ENCODE measurements around the gene LNPK.

DNA sequence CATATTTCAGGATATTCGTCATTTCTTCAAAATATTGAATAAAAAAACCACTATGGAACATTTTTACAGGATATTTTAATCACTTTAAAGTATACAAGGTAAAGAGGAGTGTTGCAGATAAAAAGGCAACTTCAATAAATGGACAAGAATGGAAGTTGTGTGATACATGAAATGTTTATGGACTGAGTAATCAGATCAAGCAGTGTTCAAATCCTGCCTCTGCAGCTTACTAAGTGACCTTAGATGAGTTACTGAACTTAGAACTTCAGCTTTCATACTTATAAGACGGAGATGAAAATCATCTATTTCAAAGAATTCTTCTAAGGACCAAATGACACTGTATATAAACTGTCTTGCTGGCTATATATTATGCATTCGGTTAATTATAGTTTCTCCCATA is 87.2 kb downstream of the LNPK start:
- TF ChIP-seq EP300 (IDR thresholded peaks at IDR 0.05; ENCODE audit: borderline replicate concordance) (no peak), ZBTB7A (IDR thresholded peaks at IDR 0.05; ENCODE audit: low read depth) (no peak), RAD21 (IDR thresholded peaks at IDR 0.05; ENCODE audit: low read depth) (no peak), YY1 (IDR thresholded peaks at IDR 0.05; ENCODE audit: low read depth) (no peak), TEAD4 (IDR thresholded peaks at IDR 0.05) (no peak), FOXM1 (IDR thresholded peaks at IDR 0.05; ENCODE audit: borderline replicate concordance, low read depth) (no peak), CREB1 (IDR thresholded peaks at IDR 0.05; ENCODE audit: low read depth) (no peak)
- TF ChIP-seq, protein P1, sequence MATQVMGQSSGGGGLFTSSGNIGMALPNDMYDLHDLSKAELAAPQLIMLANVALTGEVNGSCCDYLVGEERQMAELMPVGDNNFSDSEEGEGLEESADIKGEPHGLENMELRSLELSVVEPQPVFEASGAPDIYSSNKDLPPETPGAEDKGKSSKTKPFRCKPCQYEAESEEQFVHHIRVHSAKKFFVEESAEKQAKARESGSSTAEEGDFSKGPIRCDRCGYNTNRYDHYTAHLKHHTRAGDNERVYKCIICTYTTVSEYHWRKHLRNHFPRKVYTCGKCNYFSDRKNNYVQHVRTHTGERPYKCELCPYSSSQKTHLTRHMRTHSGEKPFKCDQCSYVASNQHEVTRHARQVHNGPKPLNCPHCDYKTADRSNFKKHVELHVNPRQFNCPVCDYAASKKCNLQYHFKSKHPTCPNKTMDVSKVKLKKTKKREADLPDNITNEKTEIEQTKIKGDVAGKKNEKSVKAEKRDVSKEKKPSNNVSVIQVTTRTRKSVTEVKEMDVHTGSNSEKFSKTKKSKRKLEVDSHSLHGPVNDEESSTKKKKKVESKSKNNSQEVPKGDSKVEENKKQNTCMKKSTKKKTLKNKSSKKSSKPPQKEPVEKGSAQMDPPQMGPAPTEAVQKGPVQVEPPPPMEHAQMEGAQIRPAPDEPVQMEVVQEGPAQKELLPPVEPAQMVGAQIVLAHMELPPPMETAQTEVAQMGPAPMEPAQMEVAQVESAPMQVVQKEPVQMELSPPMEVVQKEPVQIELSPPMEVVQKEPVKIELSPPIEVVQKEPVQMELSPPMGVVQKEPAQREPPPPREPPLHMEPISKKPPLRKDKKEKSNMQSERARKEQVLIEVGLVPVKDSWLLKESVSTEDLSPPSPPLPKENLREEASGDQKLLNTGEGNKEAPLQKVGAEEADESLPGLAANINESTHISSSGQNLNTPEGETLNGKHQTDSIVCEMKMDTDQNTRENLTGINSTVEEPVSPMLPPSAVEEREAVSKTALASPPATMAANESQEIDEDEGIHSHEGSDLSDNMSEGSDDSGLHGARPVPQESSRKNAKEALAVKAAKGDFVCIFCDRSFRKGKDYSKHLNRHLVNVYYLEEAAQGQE (IDR thresholded peaks at IDR 0.05; ENCODE audit: low read depth), result no peak
- TF ChIP-seq, protein P2, sequence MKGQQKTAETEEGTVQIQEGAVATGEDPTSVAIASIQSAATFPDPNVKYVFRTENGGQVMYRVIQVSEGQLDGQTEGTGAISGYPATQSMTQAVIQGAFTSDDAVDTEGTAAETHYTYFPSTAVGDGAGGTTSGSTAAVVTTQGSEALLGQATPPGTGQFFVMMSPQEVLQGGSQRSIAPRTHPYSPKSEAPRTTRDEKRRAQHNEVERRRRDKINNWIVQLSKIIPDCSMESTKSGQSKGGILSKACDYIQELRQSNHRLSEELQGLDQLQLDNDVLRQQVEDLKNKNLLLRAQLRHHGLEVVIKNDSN (IDR thresholded peaks at IDR 0.05), result no peak
